ENCODE measurements around the gene SLC12A7. TPM values are rescaled to one million over a fixed set of nuclear protein-coding genes. Genes with fewer than 3 reads are reported as not detected.

The SLC12A7 gene
- polyA plus RNA-seq, 1 donor (not counting 4 experiments of a cell fraction or from before 2014, with no cell fraction given), result 1.5 TPM

- Histone ChIP-seq H4K20me1 (ENCODE audit: control insufficient read depth, extremely low read depth, insufficient read depth, low read length) (no peaks in the 10 kb centered on the region), H3K36me3 (ENCODE audit: control insufficient read depth in 2 of 2, extremely low read depth in 1 of 2, insufficient read depth in 2 of 2, low read length in 2 of 2) (no peaks in the 10 kb centered on the region), H3K27me3 (ENCODE audit: control insufficient read depth, extremely low read depth, insufficient read depth, low read length) (no peaks in the 10 kb centered on the region), H2AFZ (ENCODE audit: control insufficient read depth, low read length) (no peak overlapping the region), H3K4me2 (ENCODE audit: control insufficient read depth, extremely low read depth, insufficient read depth, low read depth, low read length) (no peak overlapping the region), H3K4me3 (ENCODE audit: control insufficient read depth in 2 of 3, extremely low read depth in 1 of 3, insufficient read depth in 2 of 3, low read depth in 1 of 3, low read length in 3 of 3) (no peak overlapping the region), H3K9ac (ENCODE audit: control insufficient read depth, extremely low read depth, insufficient read depth, low read length) (no peak overlapping the region), H3K9me3 (ENCODE audit: control insufficient read depth, low read depth, low read length) (no peaks in the 10 kb centered on the region), H3K9me1 (ENCODE audit: control insufficient read depth, extremely low read depth, insufficient read depth, low read length) (no peaks in the 10 kb centered on the region), H3K27ac (ENCODE audit: control insufficient read depth, insufficient read depth, low read length) (no peak overlapping the region), H3K4me1 (ENCODE audit: control insufficient read depth, extremely low read depth, insufficient read depth, low read length) (no peaks in the 10 kb centered on the region), H3K79me2 (ENCODE audit: control insufficient read depth, insufficient read depth, low read length) (no peaks in the 10 kb centered on the region)
- DNase-seq (ENCODE audit: low read depth, low spot score) (no peak), FAIRE-seq (no peak)
- TF ChIP-seq EZH2 (IDR thresholded peaks at IDR 0.05; ENCODE audit: low read length), result no peak
- TF ChIP-seq, protein P1, sequence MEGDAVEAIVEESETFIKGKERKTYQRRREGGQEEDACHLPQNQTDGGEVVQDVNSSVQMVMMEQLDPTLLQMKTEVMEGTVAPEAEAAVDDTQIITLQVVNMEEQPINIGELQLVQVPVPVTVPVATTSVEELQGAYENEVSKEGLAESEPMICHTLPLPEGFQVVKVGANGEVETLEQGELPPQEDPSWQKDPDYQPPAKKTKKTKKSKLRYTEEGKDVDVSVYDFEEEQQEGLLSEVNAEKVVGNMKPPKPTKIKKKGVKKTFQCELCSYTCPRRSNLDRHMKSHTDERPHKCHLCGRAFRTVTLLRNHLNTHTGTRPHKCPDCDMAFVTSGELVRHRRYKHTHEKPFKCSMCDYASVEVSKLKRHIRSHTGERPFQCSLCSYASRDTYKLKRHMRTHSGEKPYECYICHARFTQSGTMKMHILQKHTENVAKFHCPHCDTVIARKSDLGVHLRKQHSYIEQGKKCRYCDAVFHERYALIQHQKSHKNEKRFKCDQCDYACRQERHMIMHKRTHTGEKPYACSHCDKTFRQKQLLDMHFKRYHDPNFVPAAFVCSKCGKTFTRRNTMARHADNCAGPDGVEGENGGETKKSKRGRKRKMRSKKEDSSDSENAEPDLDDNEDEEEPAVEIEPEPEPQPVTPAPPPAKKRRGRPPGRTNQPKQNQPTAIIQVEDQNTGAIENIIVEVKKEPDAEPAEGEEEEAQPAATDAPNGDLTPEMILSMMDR (optimal IDR thresholded peaks at IDR 0.05 in 1 of 3, IDR thresholded peaks at IDR 0.05 in 1 of 3, conservative IDR thresholded peaks at IDR 0.05 in 1 of 3; ENCODE audit: extremely low read depth in 1 of 3, insufficient read depth in 2 of 3, low read length in 3 of 3), result no peak
- dilution Hi-C loops (cut with MboI; ENCODE audit: extremely low pct_ligation_motif_present, low sequenced_read_pairs), result no loop called here
Measured at GRCh38 chr5:1063661-1064382, 48.0 kb downstream of the SLC12A7 start.

DNA sequence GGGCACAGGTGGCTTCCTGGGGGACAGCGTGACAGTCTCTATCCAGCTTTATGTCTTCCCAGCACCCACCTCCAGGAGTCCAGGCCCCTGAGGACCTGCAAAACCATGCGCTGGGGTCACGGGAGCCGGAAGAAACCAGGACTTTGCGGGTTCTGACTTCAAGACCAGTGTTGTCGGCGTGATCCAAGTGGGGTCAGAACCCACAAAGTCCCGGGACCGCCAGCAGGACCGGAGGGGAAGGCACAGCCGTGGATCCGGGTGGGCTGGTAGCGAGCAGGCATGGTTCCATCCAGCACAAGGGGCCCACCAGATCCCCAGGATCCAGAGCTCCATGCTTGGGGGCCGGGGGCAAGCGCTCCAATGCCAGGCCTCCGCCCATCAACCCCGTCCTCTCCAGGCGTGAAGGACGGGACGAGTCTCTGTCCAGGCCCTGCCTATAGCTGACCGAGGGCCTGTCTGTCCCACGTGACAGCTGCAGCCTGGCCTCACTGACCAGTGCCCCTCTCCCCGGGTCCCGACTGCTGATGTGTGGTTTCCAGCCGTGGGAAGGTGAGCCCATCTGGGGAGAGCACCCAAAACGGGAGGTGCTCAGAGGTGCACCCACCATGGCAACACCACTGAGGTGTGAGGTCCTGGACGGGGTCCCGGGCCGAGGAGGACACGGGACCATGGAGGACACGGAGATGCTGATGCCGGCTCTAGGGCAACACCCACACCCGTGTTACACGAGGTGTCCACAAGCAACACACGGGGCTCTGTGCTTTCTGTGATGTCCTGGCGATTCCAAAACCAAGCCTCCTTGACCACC is 48.9 kb downstream of the SLC12A7 start:
- H2AFZ ChIP-seq (ENCODE audit: control insufficient read depth, low read length), result no peak overlapping the region
- no peaks in the 10 kb centered on the region for H3K27me3 ChIP-seq (ENCODE audit: control insufficient read depth, extremely low read depth, insufficient read depth, low read length)
- no peaks in the 10 kb centered on the region for H3K9me1 ChIP-seq (ENCODE audit: control insufficient read depth, extremely low read depth, insufficient read depth, low read length)
- no peak overlapping the region for H3K27ac ChIP-seq (ENCODE audit: control insufficient read depth, insufficient read depth, low read length)
- dilution Hi-C loops (cut with MboI; ENCODE audit: extremely low pct_ligation_motif_present, low sequenced_read_pairs), result no loop called here
- H4K20me1 ChIP-seq (ENCODE audit: control insufficient read depth, extremely low read depth, insufficient read depth, low read length), result no peaks in the 10 kb centered on the region
- no peaks in the 10 kb centered on the region for H3K79me2 ChIP-seq (ENCODE audit: control insufficient read depth, insufficient read depth, low read length)
- H3K4me1 ChIP-seq (ENCODE audit: control insufficient read depth, extremely low read depth, insufficient read depth, low read length), result no peaks in the 10 kb centered on the region
- no peak overlapping the region for H3K4me2 ChIP-seq (ENCODE audit: control insufficient read depth, extremely low read depth, insufficient read depth, low read depth, low read length)
- H3K36me3 ChIP-seq (ENCODE audit: control insufficient read depth in 2 of 2, extremely low read depth in 1 of 2, insufficient read depth in 2 of 2, low read length in 2 of 2), result no peaks in the 10 kb centered on the region
- FAIRE-seq (no peak), DNase-seq (ENCODE audit: low read depth, low spot score) (no peak)
- TF ChIP-seq, protein P1 (optimal IDR thresholded peaks at IDR 0.05 in 1 of 3, IDR thresholded peaks at IDR 0.05 in 1 of 3, conservative IDR thresholded peaks at IDR 0.05 in 1 of 3; ENCODE audit: extremely low read depth in 1 of 3, insufficient read depth in 2 of 3, low read length in 3 of 3), result no peak
- no peak for TF ChIP-seq EZH2 (IDR thresholded peaks at IDR 0.05; ENCODE audit: low read length)
- H3K9ac ChIP-seq (ENCODE audit: control insufficient read depth, extremely low read depth, insufficient read depth, low read length), result no peak overlapping the region
- no peaks in the 10 kb centered on the region for H3K9me3 ChIP-seq (ENCODE audit: control insufficient read depth, low read depth, low read length)
- no peak overlapping the region for H3K4me3 ChIP-seq (ENCODE audit: control insufficient read depth in 2 of 3, extremely low read depth in 1 of 3, insufficient read depth in 2 of 3, low read depth in 1 of 3, low read length in 3 of 3)

Data from keratinocyte (primary cell).